Jurkat, Clone E6-1 (cell line): ENCODE data around the gene KCTD16.

Experiments
- DNase-seq: peaks from one replicate; pipeline ENCODE4 v3.0.0-alpha.2; 2011; ENCODE audit warnings: low read depth, low spot score
- H3K4me3 ChIP-seq: 2 replicates; pipeline ENCODE4 v1.5.1; 2011; ENCODE audit warnings: mild to moderate bottlenecking, low read length, control low read depth, moderate library complexity

Gene KCTD16

DNA sequence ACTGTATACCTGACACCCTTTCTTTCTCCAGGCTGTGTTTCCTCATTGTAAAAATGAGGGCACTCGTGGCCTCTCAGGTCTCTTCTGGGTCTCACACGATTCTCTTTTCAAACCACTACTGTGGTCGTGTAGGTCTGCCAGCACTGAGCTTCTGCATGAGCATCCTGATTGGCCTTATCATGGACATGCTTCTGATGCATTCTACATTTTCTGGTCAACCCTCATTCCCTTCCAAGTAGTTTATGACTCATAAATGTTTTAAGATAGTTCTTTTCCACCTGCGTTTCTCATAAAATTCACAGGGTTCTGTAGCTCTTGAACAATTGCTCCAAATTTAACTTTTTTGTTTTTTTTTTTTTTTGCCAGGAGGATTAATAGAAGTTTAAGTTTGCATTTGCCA is 294.8 kb downstream of the KCTD16 start:
- no peak for DNase-seq
- H3K4me3 ChIP-seq = no peak overlapping the region

DNA sequence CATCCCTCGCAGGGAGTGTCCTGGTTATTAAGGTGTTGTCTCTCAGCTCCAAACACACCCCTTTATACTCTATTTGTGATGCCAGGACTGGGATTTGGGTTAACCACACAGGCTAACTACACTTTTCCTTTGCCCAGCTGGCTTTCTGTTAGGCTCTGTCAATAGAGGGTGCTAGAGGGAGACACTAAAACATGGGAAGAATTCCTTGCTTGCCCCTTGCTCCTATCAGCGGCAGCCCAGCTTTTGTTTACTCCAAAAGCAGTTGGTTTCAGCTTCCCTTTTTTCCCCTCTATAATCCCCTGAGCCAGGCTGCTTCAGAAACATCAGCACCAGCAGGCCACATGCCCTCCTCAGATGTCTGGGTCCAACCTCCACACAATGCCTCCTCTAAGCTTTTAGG is 297.1 kb downstream of the KCTD16 start:
- no peak overlapping the region for H3K4me3 ChIP-seq
- no peak for DNase-seq

DNA sequence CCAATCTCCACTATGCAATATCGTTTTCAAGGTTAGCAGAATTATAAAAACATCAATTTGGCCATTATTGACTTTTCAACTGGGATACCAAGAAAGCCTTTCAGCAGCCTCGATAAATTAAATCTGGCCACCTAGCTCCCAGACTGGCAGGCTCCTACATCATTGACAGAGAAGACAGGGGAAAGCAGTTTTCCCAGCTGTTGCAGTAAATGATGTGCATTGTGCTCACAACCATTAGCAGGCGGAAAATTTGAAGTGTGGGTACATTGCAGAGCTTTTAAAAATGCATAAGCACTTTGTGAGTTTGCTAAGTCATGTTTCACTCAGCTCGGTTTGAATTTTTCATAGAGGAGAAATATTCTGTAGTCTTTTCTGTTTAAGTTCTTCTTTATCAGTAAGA is 297.9 kb downstream of the KCTD16 start:
- H3K4me3 ChIP-seq = no peak overlapping the region
- no peak for DNase-seq

GRCh38 chr5:144469106-144469505 is 298.4 kb downstream of the KCTD16 start:
- no peak overlapping the region for H3K4me3 ChIP-seq
- no peak for DNase-seq

DNA sequence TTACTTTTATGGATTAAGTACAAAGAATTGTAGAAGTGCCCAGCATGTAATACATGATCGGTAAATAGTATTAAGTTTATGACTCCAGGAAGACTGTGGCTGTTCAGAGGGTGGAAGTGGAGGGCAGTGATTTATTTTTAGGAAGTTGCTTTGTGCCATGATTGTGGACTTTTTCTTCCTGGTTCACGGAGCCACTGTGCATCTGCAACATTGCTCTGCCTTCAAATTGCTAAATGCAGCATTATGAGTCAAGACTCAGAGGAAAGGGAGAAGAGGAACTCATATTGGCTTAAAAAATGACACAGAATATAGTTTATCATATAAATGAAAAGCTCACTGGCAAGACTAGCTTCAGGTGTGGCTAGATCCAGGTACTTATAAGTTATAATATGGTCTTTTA is 301.5 kb downstream of the KCTD16 start:
- DNase-seq = no peak

DNA sequence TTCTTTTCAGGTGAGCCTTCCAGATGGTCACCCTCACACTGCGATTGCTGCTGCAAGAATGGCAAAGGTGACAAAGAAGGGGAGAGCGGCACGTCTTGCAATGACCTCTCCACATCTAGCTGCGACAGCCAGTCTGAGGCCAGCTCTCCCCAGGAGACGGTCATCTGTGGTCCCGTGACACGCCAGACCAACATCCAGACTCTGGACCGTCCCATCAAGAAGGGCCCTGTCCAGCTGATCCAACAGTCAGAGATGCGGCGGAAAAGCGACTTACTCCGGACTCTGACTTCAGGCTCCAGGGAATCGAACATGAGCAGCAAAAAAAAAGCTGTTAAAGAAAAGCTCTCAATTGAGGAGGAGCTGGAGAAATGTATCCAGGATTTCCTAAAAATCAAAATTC is 303.0 kb downstream of the KCTD16 start:
- DNase-seq = no peak
- H3K4me3 ChIP-seq = no peak overlapping the region

More for the DNA sequence above, 301.5 kb downstream of the KCTD16 start:
- no peak overlapping the region for H3K4me3 ChIP-seq

DNA sequence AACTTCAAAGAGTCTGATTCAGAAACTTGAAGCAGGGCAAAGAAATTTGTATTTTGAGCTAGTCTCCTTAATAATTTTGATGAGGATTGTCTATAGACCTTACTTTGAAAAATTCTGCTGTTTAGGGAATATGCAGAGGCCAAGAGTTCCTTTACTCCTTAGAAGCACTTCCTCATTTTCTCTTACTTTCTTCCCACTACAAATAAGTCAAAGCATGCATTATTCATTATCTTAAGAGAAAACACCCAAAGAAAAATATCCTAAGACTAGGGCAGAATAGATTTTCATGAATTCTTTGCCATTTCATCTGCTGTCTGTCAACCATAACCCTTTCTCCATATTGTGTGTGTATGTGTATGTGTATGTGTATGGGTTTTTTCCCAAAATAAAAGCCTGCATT is 307.9 kb downstream of the KCTD16 start:
- no peak for DNase-seq
- no peak overlapping the region for H3K4me3 ChIP-seq

DNA sequence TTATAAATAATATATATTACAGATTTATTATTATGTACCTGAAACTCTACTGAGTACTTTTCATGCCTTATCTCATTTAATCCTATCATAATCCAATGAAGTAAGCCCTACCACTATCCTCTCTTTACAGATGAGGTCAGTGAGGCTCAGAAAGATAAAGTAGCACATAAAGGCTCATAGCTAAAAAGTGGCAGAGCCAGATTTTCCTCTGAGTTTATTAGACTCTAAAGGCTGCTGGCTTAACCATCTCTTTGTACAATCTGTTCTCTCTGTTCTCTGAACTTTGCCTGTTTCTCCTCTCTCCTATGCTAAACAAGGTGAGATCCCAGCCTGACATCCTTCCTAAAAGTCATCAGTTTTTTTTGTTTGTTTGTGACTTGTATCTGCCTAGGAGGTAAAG is 311.2 kb downstream of the KCTD16 start:
- DNase-seq = no peak
- H3K4me3 ChIP-seq = no peak overlapping the region

DNA sequence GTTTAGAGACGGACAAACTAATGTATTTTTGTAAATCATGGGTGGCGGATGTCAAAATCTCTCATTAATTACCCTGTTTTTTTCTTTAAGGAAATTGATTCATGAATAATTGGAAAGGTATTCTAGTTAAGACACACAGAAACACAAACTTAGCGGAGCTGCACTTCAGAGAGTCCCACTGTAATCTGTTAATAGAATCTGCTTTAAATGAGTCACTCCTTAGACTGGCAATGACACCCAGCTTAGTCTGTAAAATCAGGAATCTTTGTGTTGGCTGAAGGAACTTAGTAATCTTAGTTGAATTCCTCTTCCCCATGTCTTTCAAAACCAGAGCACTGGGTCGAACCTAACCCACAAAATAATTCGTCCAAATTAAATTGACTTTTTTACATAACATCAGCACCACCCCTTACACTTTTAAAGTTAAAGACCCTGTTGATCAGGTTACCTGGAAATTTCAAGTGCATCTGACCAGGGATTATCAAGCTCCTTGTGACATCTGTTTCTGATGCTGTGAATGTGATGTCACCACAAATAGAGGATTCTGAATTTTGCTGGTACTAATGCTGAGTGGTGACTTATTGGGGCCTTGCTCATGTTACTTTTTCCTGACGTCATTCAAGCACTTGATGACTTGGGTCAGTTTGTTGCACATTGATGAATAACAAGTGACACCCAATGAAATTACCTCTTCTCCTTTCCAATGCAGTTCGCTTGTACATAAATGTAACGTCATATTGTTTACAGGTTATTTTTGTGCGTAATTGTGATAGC is 313.6 kb downstream of the KCTD16 start:
- DNase-seq = no peak
- no peak overlapping the region for H3K4me3 ChIP-seq

- no peak for DNase-seq
- no peak overlapping the region for H3K4me3 ChIP-seq
Observed at GRCh38 chr5:144485540-144485939, 314.9 kb downstream of the KCTD16 start.

DNA sequence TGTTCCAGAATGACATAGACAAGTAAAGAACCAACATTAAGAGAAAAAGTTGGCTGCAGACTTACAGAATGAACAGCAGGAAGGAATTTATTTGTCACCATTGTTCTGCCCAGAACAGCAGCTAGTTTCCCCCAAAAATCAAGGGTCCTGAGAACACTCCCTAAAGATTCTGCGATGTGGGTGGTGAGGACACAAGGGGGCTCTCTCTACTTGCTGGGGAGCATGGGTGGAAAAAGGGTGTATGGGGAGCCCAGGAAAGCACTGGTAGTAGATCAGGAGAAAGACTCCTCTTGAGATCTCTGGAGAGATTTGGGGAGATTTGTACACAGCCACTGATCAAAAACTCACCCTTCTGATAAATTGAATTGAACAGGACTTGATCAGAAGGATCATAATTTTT is 316.5 kb downstream of the KCTD16 start:
- no peak for DNase-seq
- no peak overlapping the region for H3K4me3 ChIP-seq

DNA sequence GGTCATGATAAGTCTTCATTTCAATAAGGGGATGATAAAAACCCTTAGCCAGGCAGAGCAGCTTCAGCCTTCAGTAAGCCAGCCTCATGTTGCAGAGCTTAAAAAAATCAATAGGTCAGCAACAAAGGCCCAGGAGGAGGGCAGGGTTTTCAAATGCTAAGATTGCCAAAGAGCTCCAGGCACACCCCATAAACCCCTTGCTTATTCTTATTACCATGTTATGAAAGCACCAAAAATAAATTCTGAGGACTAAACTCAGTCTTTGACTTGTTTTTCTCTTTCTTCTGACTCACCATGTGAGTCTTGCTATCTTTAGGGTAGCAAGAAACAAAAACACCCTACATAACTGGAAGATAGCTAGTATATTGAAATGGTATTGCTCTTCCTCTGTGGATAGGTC is 317.1 kb downstream of the KCTD16 start:
- no peak for DNase-seq
- H3K4me3 ChIP-seq = no peak overlapping the region

DNA sequence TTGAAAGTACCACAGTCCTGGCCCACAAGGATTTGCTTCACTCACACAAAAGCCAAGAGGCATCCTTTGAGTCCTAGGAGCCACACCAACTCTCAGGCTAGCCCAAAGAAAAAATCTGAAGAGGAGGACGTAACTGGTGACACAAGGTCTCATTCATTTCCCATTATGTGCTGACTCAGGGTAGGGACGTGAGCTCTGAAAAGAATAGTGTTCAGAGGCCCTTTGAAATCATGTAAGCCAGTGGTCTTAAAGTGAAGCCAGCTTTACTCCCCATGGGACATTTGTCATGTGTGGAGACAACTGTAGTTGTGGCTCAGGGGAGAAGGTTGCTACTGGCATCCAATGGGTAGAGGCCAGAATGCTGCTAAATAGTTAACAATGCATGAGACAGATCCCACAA is 332.4 kb downstream of the KCTD16 start:
- DNase-seq = no peak
- H3K4me3 ChIP-seq = no peak overlapping the region

GRCh38 chr5:144504929-144505577 is 334.4 kb downstream of the KCTD16 start:
- DNase-seq = no peak

DNA sequence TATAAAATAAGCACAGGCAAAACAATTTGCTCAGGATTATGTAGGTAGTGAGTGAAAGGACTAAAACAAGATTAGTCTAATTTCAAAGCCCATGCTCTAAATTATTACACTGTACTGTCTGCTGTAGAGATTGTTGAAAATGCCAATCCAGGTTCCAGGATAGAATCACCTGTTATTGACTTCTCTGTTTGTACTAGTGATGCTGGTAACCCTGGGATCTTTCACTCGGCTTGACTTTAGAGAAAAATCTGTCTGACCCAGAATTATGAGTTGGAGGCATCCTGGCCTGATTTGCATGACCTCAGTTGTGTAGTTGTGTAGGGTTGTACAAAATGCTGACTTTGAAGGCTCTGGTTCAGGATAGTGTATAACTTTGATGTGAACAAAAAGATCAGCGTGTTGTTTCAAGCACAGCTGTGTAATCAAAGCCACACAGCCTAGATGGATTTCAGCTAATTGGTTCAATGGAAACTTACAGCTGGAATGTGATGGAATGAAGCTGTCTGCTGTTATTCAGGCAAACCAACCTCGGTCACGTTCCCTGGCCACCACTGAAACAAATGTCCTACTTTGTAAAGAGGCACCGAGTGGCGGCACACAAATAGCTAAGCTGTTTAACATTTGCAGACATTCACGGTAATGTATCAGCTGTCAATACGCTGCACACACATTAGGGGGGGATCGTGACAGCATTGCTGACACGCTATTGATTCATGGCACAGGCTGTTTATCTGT is 340.3 kb downstream of the KCTD16 start:
- H3K4me3 ChIP-seq = no peak overlapping the region
- DNase-seq = no peak

More at GRCh38 chr5:144504929-144505577, 334.4 kb downstream of the KCTD16 start:
- H3K4me3 ChIP-seq = no peak overlapping the region

DNA sequence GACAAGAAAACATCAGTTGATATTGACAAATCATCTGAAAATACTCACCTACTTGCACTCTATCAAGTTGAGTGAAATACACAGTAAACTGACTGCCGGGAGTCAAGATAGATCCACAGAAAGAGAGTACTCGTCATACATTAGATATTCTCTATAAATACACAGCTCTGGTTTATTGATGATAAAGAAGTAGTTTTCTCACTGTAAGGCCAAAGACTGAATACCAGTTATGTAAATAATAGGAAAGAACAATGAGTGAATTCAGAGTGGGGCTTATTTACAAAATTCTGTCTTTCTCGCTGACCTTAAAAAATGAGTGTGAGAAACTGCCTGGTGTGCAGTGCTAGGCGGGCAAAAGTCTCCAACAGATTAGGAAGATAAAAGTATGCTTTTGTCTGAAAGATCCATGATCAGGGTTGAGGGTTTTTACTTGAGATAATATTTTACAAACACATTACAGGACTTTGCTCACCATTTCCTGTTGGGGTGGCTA is 341.0 kb downstream of the KCTD16 start:
- no peak overlapping the region for H3K4me3 ChIP-seq
- DNase-seq = no peak

DNA sequence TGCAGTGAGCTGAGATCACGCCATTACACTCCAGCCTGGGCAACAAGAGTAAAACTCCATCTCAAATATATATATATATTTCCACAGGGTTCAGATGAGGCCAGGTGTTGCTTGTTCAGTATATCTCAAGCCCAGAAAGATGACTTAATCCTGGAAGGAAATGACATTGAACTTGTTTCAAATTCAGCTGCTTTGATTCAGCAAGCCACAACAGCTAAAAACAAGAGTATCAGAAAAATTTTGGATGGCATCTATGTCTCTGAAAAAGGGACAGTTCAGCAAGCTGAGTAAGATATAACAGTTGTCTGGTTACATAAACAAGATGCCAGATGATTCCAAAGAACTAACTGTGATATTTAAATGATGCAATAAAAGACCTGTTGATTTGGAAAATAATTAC is 352.0 kb downstream of the KCTD16 start:
- DNase-seq = no peak
- no peak overlapping the region for H3K4me3 ChIP-seq

DNA sequence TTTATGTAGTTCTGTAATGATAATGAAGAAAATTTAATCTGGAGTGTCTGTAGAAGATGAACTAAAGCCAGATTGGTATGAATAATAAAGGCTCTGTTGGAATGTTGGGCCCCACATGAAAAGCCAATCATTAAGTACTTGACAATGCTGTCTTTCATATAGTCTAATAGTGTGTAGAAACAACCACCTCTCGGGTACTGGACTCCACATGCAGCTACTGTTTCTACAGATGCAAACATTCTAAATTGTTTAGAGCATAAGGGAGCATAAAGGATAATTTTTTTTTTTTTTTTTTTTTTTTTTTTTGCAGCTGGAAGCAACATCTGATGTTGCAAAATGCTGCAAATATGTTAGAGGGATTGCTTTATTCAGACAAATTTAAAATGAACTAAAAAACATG is 354.3 kb downstream of the KCTD16 start:
- no peak overlapping the region for H3K4me3 ChIP-seq
- no peak for DNase-seq

GRCh38 chr5:144531188-144531587 is 360.5 kb downstream of the KCTD16 start:
- no peak for DNase-seq

More at GRCh38 chr5:144531188-144531587, 360.5 kb downstream of the KCTD16 start:
- H3K4me3 ChIP-seq = no peak overlapping the region
